ENCODE data around the gene EFCAB12. TPM values are rescaled to one million over a fixed set of nuclear protein-coding genes. Genes with fewer than 3 reads are reported as not detected.
A peak's percentile ranks its signal among the peaks of the same experiment; 100 is the strongest.

EFCAB12 gene
- total RNA-seq, 1 experiment from 2014 or later = not detected

DNA sequence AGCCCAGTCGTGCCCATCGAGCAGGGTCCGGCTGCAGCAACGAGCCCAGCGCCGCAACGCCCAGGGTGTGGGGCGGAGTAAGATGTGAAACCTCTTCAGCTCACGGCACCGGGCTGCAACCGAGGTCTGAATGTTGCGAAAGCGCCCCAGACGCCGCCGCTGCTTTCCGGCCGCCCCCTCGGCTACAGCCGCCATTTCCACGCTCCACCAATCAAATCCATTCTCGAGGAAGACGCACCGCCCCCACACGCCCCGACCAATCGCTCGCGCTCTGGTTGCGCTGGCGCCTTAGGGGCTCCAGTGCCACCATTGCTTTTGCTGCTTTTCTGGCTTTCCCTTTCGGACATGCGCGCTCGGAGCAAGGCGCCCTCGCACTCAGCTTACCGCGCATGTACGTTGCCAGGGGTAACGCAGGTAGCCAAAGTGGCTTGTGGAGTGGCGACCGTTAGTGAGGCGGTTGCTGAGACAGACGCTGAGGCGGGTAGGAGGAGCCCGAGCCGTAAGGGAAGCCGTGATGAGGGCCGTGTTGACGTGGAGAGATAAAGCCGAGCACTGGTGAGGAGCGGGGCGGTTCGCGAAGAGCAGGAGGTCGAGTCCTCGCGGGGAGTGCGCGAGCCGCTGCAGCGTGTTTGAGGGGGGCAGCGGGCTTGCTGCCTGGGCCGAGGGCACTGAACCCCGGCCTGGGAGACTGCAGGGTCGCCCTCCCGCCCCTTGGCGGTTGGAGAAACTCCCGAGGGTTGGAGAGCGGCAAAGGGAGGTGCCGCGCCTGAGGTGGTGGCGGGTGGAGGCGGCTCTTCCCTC is 11.6 kb upstream of the EFCAB12 start, which contains the start of the genes IFT122 and MBD4:
TSS of gene IFT122 (plus strand) at position 408 of the 801 bp plus-strand sequence. CDS start at position 515, 107 bp downstream.
TSS of gene MBD4 (minus strand) at position 132 of the 801 bp plus-strand sequence. CDS start at position 17, 115 bp downstream.
- Histone ChIP-seq H3K9me3 (replicated peaks) (no peaks in the 10 kb centered on the region), H3K36me3 (peaks cover 30% of the 10 kb centered on the region), H3K4me1 (replicated peaks) (peaks cover 20% of the 10 kb centered on the region), H3K27me3 (replicated peaks) (no peaks in the 10 kb centered on the region), H3K27ac (peak within 1 kb of the TSS; percentile 90), H3K4me3 (peak within 1 kb of the TSS; percentile 70)
- peak; percentile 98 for DNase-seq (ENCODE audit: low read depth in 1 of 2, low spot score in 2 of 2)

DNA sequence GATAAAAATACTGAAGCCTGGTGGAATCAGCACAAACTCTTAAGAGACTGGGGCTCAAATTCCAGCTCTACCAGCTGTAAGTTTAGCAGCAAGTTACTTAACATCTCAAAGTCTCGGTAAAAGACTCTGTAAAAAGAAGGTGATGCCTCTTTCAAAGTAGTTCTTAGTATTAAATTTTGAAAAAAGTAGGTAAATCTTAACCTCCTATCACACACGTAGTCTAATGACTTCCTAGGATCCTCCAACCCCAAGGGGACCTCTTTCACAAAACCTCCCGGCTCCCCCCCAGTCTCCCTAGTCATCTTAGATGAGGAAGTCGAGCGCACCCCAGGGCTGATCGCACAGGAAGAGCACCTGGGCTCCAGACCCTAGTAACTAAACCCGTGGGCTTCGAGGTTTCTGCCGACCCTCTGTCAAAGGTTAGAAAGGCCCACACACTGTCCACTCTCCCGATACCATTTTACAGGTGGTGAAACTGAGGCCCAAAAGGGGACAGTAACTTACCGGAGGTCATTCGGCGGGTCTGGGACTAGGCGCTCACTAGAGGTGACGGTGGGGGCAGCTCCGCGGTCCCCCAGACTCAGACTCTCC is 10.9 kb upstream of the EFCAB12 start:
- Histone ChIP-seq H3K4me1 (replicated peaks) (peaks cover 20% of the 10 kb centered on the region), H3K27me3 (replicated peaks) (no peaks in the 10 kb centered on the region), H3K9me3 (replicated peaks) (no peaks in the 10 kb centered on the region), H3K27ac (peak overlapping the region; percentile 48), H3K36me3 (peaks cover 36% of the 10 kb centered on the region), H3K4me3 (peak overlapping the region; percentile 70)
- no peak for DNase-seq (ENCODE audit: low read depth in 1 of 2, low spot score in 2 of 2)

DNA sequence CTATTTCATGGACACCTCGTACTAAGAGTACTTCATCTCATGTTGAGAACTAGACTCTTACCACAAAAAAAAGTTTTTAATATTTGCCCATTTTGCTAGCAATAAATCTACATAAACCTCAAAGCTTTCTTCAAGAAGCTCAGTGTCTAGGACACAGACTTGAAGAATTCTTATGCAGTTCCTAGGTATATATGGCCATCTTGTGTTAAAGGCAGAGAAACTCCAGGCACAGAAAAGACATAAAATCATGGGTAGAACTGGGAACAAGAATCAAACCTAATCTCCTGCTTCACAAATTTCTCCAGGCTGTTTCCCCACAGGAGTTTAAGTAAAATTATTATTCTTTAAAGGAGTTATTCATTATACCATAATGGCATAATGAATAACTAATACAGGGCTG is 6.9 kb upstream of the EFCAB12 start:
- peaks cover 73% of the 10 kb centered on the region for H3K36me3 ChIP-seq
- DNase-seq (ENCODE audit: low read depth in 1 of 2, low spot score in 2 of 2) = no peak
- H3K27me3 ChIP-seq (replicated peaks) = no peaks in the 10 kb centered on the region
- no peak overlapping the region for H3K4me3 ChIP-seq
- H3K4me1 ChIP-seq (replicated peaks) = peaks cover under 1% of the 10 kb centered on the region; the same call in 1 of the 2 replicates
- no peaks in the 10 kb centered on the region for H3K9me3 ChIP-seq (replicated peaks)
- H3K27ac ChIP-seq = no peak overlapping the region

DNA sequence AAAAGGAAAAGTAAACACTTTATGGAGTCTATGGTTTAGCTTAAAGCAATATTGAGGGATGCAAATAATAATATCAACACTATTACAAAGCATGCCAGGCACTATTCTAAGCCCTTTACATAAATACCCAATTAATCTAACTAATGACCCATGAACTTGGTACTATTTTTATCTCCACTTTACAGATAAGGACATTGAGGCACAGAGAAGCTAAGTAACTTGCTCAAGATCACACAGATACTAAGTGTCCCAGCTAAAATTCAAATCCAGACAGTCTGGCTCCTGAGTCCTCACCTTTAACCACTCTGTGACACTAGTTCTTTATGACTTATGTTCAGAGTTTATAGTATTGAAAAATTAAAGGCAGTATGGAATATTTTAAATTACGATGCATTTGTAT is 5.7 kb upstream of the EFCAB12 start:
- H3K36me3 ChIP-seq = peaks cover 71% of the 10 kb centered on the region

DNA sequence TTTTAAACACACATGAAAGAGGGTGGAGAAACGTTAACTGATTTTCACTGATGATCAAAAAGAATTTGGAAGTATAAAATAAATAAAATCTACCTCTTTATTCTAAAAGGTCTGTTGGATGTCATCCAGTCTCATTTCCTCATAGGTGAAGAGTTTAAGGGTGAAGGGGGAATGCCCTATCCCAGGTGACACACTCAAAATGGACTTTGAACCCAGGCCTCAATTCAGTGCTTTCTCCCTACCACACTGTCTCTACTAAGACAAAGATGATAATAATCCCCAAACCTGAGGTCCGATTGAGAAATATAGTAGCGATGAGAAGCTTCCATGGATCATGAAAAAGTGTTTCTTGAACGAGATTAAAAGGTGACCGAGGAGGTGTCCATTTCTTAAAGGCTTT is 5.1 kb upstream of the EFCAB12 start:
- Histone ChIP-seq H3K36me3 (peaks cover 74% of the 10 kb centered on the region), H3K9me3 (replicated peaks) (no peaks in the 10 kb centered on the region), H3K4me3 (no peak overlapping the region), H3K4me1 (replicated peaks) (peaks cover 6% of the 10 kb centered on the region), H3K27ac (no peak overlapping the region), H3K27me3 (replicated peaks) (no peaks in the 10 kb centered on the region)
- no peak for DNase-seq (ENCODE audit: low read depth in 1 of 2, low spot score in 2 of 2)

More for the DNA sequence above, 5.7 kb upstream of the EFCAB12 start:
- H3K27ac ChIP-seq = no peak overlapping the region
- DNase-seq (ENCODE audit: low read depth in 1 of 2, low spot score in 2 of 2) = no peak
- no peak overlapping the region for H3K4me3 ChIP-seq
- H3K9me3 ChIP-seq (replicated peaks) = no peaks in the 10 kb centered on the region
- no peaks in the 10 kb centered on the region for H3K27me3 ChIP-seq (replicated peaks)
- peaks cover under 1% of the 10 kb centered on the region; the same call in 1 of the 2 replicates for H3K4me1 ChIP-seq (replicated peaks)

DNA sequence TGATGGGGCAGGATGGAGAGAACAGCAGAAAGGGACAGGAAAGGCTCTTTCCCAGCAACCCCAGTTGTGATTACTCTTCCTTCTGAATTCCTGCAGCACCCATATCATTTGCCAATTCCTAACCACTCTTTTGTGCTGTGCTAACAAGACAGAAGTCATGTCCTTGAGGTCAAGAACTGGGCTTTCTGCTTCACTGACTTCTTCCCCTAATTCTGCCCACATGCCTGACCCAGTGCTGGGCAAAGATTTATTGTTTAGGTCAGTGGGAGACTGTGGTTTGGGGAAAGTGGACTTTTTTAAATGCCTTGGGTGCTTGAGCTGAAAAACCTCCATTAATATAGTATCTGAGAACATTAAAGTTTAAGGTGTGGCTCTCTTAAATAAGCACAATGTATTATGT is 4.2 kb upstream of the EFCAB12 start:
- no peak for DNase-seq (ENCODE audit: low read depth in 1 of 2, low spot score in 2 of 2)
- no peak overlapping the region for H3K27ac ChIP-seq
- H3K36me3 ChIP-seq = peaks cover 70% of the 10 kb centered on the region
- H3K4me1 ChIP-seq (replicated peaks) = peaks cover 13% of the 10 kb centered on the region
- H3K9me3 ChIP-seq (replicated peaks) = no peaks in the 10 kb centered on the region
- no peak overlapping the region for H3K4me3 ChIP-seq
- no peaks in the 10 kb centered on the region for H3K27me3 ChIP-seq (replicated peaks)

DNA sequence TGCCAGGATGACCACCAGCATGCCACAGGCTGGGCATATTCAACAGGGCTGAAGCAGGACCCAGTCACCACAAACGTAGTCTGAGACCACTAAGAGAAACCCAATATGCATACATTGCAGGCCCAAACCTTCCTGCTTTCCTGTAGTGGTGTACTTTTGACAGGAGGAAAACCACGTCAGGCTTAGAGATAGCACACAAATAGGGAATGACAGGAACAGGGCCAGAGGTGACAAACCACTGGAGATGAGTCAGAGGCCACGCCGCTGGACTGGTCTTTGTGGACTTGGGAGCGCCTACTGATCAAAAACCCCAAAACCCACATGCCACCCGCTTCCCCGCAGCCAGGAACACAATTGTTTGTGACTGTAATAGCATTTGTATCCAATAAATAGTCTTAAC is 3.6 kb upstream of the EFCAB12 start:
- DNase-seq (ENCODE audit: low read depth in 1 of 2, low spot score in 2 of 2) = no peak
- Histone ChIP-seq H3K4me1 (replicated peaks) (peaks cover 13% of the 10 kb centered on the region), H3K27me3 (replicated peaks) (no peaks in the 10 kb centered on the region), H3K4me3 (no peak overlapping the region), H3K27ac (no peak overlapping the region), H3K36me3 (peaks cover 64% of the 10 kb centered on the region), H3K9me3 (replicated peaks) (no peaks in the 10 kb centered on the region)

GRCh38 chr3:129429602-129430001 is 1.2 kb upstream of the EFCAB12 start:
- Histone ChIP-seq H3K9me3 (replicated peaks) (no peaks in the 10 kb centered on the region), H3K27ac (no peak overlapping the region), H3K4me1 (replicated peaks) (peaks cover 13% of the 10 kb centered on the region), H3K4me3 (no peak overlapping the region), H3K36me3 (peaks cover 48% of the 10 kb centered on the region), H3K27me3 (replicated peaks) (no peaks in the 10 kb centered on the region)
- no peak for DNase-seq (ENCODE audit: low read depth in 1 of 2, low spot score in 2 of 2)

GRCh38 chr3:129429080-129429451 is 630 bp upstream of the EFCAB12 start:
- Histone ChIP-seq H3K27ac (no peak overlapping the region), H3K4me1 (replicated peaks) (peaks cover 13% of the 10 kb centered on the region), H3K4me3 (peak overlapping the region; percentile 13; the same call in 1 of the 2 replicates), H3K36me3 (peaks cover 43% of the 10 kb centered on the region), H3K27me3 (replicated peaks) (no peaks in the 10 kb centered on the region), H3K9me3 (replicated peaks) (no peaks in the 10 kb centered on the region)
- DNase-seq (ENCODE audit: low read depth in 1 of 2, low spot score in 2 of 2) = no peak

- H3K9me3 ChIP-seq (replicated peaks) = no peaks in the 10 kb centered on the region
- peaks cover 34% of the 10 kb centered on the region for H3K36me3 ChIP-seq
- no peak overlapping the region for H3K27ac ChIP-seq
- no peaks in the 10 kb centered on the region for H3K27me3 ChIP-seq (replicated peaks)
- DNase-seq (ENCODE audit: low read depth in 1 of 2, low spot score in 2 of 2) = no peak
- peaks cover 13% of the 10 kb centered on the region for H3K4me1 ChIP-seq (replicated peaks)
- H3K4me3 ChIP-seq = peak overlapping the region; percentile 13
Observed at GRCh38 chr3:129428007-129428375, 445 bp downstream of the EFCAB12 start.

DNA sequence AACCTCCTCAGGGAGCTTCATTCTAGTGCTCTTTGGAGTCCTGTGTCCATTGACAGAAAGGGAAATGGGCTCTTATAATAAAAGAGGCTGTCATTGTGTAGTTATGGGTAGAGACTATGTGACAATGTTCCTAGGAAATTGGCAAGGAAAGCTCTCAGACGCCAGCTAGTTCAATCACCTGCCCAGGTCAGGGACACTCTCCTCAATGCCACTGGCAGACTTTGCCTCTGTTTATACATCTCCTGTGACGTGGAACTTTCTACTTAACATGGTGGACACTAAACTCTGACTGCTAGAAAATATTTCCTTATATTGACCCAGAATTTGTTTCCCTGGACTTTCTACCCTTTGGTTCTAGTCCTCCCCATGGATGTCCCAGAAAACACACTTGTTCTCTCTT is 2.8 kb downstream of the EFCAB12 start:
- Histone ChIP-seq H3K9me3 (replicated peaks) (no peaks in the 10 kb centered on the region), H3K4me1 (replicated peaks) (peaks cover 13% of the 10 kb centered on the region), H3K36me3 (peaks cover 10% of the 10 kb centered on the region), H3K27ac (no peak overlapping the region), H3K27me3 (replicated peaks) (no peaks in the 10 kb centered on the region), H3K4me3 (no peak overlapping the region)
- DNase-seq (ENCODE audit: low read depth in 1 of 2, low spot score in 2 of 2) = no peak

- H3K36me3 ChIP-seq = peaks cover 6% of the 10 kb centered on the region
- no peaks in the 10 kb centered on the region for H3K9me3 ChIP-seq (replicated peaks)
- no peaks in the 10 kb centered on the region for H3K27me3 ChIP-seq (replicated peaks)
- H3K4me3 ChIP-seq = no peak overlapping the region
- H3K27ac ChIP-seq = no peak overlapping the region
- H3K4me1 ChIP-seq (replicated peaks) = peaks cover 13% of the 10 kb centered on the region
- DNase-seq (ENCODE audit: low read depth in 1 of 2, low spot score in 2 of 2) = no peak
Observed at GRCh38 chr3:129425213-129425612, 3.2 kb downstream of the EFCAB12 start.

DNA sequence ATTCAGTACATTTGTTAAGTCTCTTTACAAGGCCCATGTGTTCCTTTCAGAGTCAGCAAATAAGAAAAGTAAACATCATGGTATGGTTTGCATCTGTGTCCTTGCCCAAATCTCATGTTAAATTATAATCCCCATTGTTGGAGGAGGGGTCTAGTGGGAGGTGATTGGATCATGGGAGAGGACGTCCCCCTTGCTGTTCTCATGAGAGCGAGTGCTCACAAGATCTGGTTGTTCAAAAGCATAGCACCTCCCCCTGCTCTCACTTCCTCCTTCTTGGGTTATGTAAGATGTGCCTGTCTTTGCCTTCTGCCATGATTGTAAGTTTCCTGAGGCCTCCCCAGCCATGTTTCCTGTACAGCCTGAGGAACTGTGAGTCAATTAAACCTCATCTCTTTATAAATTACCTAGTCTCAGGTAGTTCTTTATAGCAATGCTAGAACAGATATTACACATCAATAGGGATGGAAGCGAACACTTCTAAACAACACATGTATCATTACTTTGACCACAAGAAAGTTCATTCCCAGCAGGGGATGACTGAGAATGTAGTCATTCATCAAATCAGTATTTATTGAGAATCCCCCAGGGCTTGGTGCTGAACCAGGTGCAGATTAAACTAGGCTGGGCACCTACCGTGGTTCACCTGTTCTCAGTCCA is 4.1 kb downstream of the EFCAB12 start:
- no peaks in the 10 kb centered on the region for H3K9me3 ChIP-seq (replicated peaks)
- H3K4me1 ChIP-seq (replicated peaks) = peaks cover 13% of the 10 kb centered on the region
- no peaks in the 10 kb centered on the region for H3K27me3 ChIP-seq (replicated peaks)
- H3K4me3 ChIP-seq = no peak overlapping the region
- H3K27ac ChIP-seq = no peak overlapping the region
- H3K36me3 ChIP-seq = peaks cover 4% of the 10 kb centered on the region; the same call in 1 of the 2 replicates
- no peak for DNase-seq (ENCODE audit: low read depth in 1 of 2, low spot score in 2 of 2)

DNA sequence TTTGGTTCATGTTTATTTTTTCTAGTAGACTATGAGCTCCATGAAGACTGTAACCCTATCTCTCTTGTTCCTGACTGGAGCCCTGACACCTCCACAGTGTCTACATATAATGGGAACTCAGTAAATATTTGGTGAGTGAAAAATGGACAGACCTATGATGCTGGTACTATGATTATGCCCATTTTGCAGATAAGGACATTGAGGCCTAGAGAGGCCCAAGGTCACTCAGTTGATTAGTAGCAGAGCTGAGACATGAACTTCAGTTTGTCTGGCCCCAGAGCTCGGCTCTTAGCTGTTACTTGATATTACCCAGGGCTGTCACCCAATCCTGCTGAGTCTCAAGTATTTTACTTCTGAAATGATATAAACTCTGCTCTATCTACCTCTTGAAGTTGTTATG is 5.5 kb downstream of the EFCAB12 start:
- no peaks in the 10 kb centered on the region for H3K36me3 ChIP-seq

More for the DNA sequence above, 5.5 kb downstream of the EFCAB12 start:
- Histone ChIP-seq H3K4me3 (no peak overlapping the region), H3K9me3 (replicated peaks) (no peaks in the 10 kb centered on the region), H3K27ac (no peak overlapping the region), H3K4me1 (replicated peaks) (peaks cover under 1% of the 10 kb centered on the region; the same call in 1 of the 2 replicates), H3K27me3 (replicated peaks) (no peaks in the 10 kb centered on the region)
- DNase-seq (ENCODE audit: low read depth in 1 of 2, low spot score in 2 of 2) = no peak
